Activated T-helper 1 cell treated with Interleukin-2 at 50 U/mL for 16 hours (primary cell): ENCODE results near the gene ANTXRL.
"Not testable (repeated sequence)": the region's sequence is repeated elsewhere in the genome, so short reads cannot be mapped to it uniquely, and the experiment has no call there.

ENCODE experiments used
- DNase-seq: peaks from one replicate; pipeline ENCODE4 v3.0.0-alpha.2; 2020; ENCODE audit warnings: low read depth

ANTXRL gene

GRCh38 chr10:46308666-46309450 lies 22.1 kb downstream of the ANTXRL start:
- DNase-seq = no peak

GRCh38 chr10:46309511-46310142 lies 22.8 kb downstream of the ANTXRL start:
- no peak for DNase-seq

GRCh38 chr10:46310143-46310514 lies 23.3 kb downstream of the ANTXRL start:
- DNase-seq = no peak

GRCh38 chr10:46310851-46311250 lies 24.1 kb downstream of the ANTXRL start:
- DNase-seq = no peak

GRCh38 chr10:46311501-46311951 lies 24.7 kb downstream of the ANTXRL start:
- DNase-seq = no peak

- not testable (repeated sequence) for DNase-seq
Measured at GRCh38 chr10:46311961-46312431, 25.2 kb downstream of the ANTXRL start.

- no peak for DNase-seq
Measured at GRCh38 chr10:46312953-46313352, 26.2 kb downstream of the ANTXRL start.

GRCh38 chr10:46314071-46314470 lies 27.3 kb downstream of the ANTXRL start:
- DNase-seq = no peak

- DNase-seq = not testable (repeated sequence)
Measured at GRCh38 chr10:46315071-46315860, 28.5 kb downstream of the ANTXRL start.

GRCh38 chr10:46317370-46317769 lies 30.6 kb downstream of the ANTXRL start:
- DNase-seq = no peak

- DNase-seq = no peak
Measured at GRCh38 chr10:46317889-46318288, 31.1 kb downstream of the ANTXRL start.

GRCh38 chr10:46318799-46319198 lies 32.0 kb downstream of the ANTXRL start:
- no peak for DNase-seq

- no peak for DNase-seq
Measured at GRCh38 chr10:46319389-46319788, 32.6 kb downstream of the ANTXRL start.

- DNase-seq = no peak
Measured at GRCh38 chr10:46321770-46322169, 35.0 kb downstream of the ANTXRL start.

GRCh38 chr10:46323176-46323575 lies 36.4 kb downstream of the ANTXRL start:
- DNase-seq = no peak

GRCh38 chr10:46325021-46325420 lies 38.2 kb downstream of the ANTXRL start:
- DNase-seq = no peak

GRCh38 chr10:46326066-46326465 lies 39.3 kb downstream of the ANTXRL start:
- no peak for DNase-seq

GRCh38 chr10:46326971-46327370 lies 40.2 kb downstream of the ANTXRL start:
- DNase-seq = no peak

- DNase-seq = no peak
Measured at GRCh38 chr10:46327685-46328084, 40.9 kb downstream of the ANTXRL start.

- DNase-seq = no peak
Measured at GRCh38 chr10:46328853-46329689, 42.3 kb downstream of the ANTXRL start.

- no peak for DNase-seq
Measured at GRCh38 chr10:46329690-46330016, 42.9 kb downstream of the ANTXRL start.

- no peak for DNase-seq
Measured at GRCh38 chr10:46330894-46331293, 44.1 kb downstream of the ANTXRL start.
